Endothelial cell of umbilical vein (primary cell): ENCODE measurements around the gene PLXNB3. TPM values are rescaled to one million over a fixed set of nuclear protein-coding genes. Genes with fewer than 3 reads are reported as not detected.

Experiments used
- BruUV-seq: library from RNA; stranded (reverse); fragments of 400-500 nt; replicated peaks from 2 replicates; lab custom pipeline; 2021; lab: Mats Ljungman, UMichigan
- CTCF ChIA-PET: fragments of 300-600, 350-600 bp; sonication (Branson Sonifier 250); formaldehyde crosslinking; loops from one replicate; lab custom pipeline; 2021; ENCODE audit warnings: antibody characterized with exemption, inconsistent platforms; lab: Charles Lee
- POLR2A ChIA-PET: fragments of 300-600, 350-600 bp; sonication (Branson Sonifier 250); formaldehyde crosslinking; loops from one replicate; lab custom pipeline; 2021; ENCODE audit warnings: antibody characterized with exemption, inconsistent platforms; lab: Charles Lee
- DNase-seq: peaks from one replicate; pipeline ENCODE4 v3.0.0-alpha.2; 2011; ENCODE audit warnings: low read depth, low spot score
- FAIRE-seq: peaks from 2 replicates; lab custom pipeline; 2011; peaks lifted over from hg19 to GRCh38; lab: Jason Lieb, UNC
- H2AFZ ChIP-seq: 2 replicates; pipeline ENCODE4 v1.6.0; 2012; ENCODE audit warnings: low read depth, low read length, control low read depth, inconsistent platforms
- H3K27ac ChIP-seq: 2 replicates; pipeline ENCODE4 v1.5.1; 2011; ENCODE audit warnings: low read depth, mild to moderate bottlenecking, control low read depth, low read length, moderate library complexity; ENCODE audit not compliant: insufficient read depth
- H3K27me3 ChIP-seq, 2 experiments: 2 replicates each; pipeline versions ENCODE4 v1.6.0 to v1.6.1; 2011; ENCODE audit warnings: low read length in 2 of 2, mixed read lengths in 1 of 2; ENCODE audit not compliant: control insufficient read depth in 2 of 2, insufficient read depth in 2 of 2
- H3K36me3 ChIP-seq, 2 experiments: 2 replicates in 1 of 2; 3 replicates in 1 of 2; pipeline ENCODE4 v1.5.1; 2011; ENCODE audit warnings: low read length in 2 of 2, mild to moderate bottlenecking in 1 of 2, moderate library complexity in 1 of 2; ENCODE audit not compliant: control insufficient read depth in 2 of 2, insufficient read depth in 2 of 2; ENCODE audit errors: extremely low read depth in 1 of 2
- H3K4me1 ChIP-seq: 3 replicates; pipeline ENCODE4 v1.5.1; 2011; ENCODE audit warnings: mild to moderate bottlenecking, low read length; ENCODE audit not compliant: control insufficient read depth, insufficient read depth; ENCODE audit errors: extremely low read depth
- H3K4me2 ChIP-seq: 2 replicates; pipeline ENCODE4 v1.6.1; 2011; ENCODE audit warnings: low read length, control low read depth, mixed read lengths; ENCODE audit not compliant: insufficient read depth
- H3K4me3 ChIP-seq, 3 experiments: fragments of 200-600 bp in 1 of 3; sonication (generic), shearing (Covaris generic) in 1 of 3; replicated peaks in 1 of 3; 2 replicates each; pipeline ENCODE4 v1.5.1; 2011 to 2016; ENCODE audit warnings: control low read depth in 3 of 3, low read length in 3 of 3, mild to moderate bottlenecking in 2 of 3, inconsistent platforms in 1 of 3, low read depth in 1 of 3, moderate library complexity in 1 of 3; ENCODE audit not compliant: insufficient read depth in 1 of 3
- H3K79me2 ChIP-seq: 2 replicates; pipeline ENCODE4 v1.6.0; 2012; ENCODE audit warnings: low read length, inconsistent platforms; ENCODE audit not compliant: control insufficient read depth, insufficient read depth
- H3K9ac ChIP-seq: replicated peaks from 2 replicates; pipeline ENCODE3; 2011; ENCODE audit warnings: low read length, control low read depth; ENCODE audit not compliant: insufficient read depth; ENCODE audit errors: extremely low read depth
- H3K9me1 ChIP-seq: replicated peaks from 3 replicates; pipeline ENCODE4 v1.6.0; 2011; ENCODE audit warnings: mild to moderate bottlenecking, low read length; ENCODE audit not compliant: control insufficient read depth, insufficient read depth; ENCODE audit errors: extremely low read depth
- H3K9me3 ChIP-seq: replicated peaks from 2 replicates; pipeline ENCODE4 v1.5.1; 2012; ENCODE audit warnings: low read length, inconsistent platforms; ENCODE audit not compliant: control insufficient read depth, insufficient read depth
- H4K20me1 ChIP-seq: replicated peaks from 2 replicates; pipeline ENCODE3; 2011; ENCODE audit warnings: mild to moderate bottlenecking, low read length; ENCODE audit not compliant: control insufficient read depth, insufficient read depth; ENCODE audit errors: extremely low read depth
- CTCF ChIP-seq, 2 donors: IDR thresholded peaks; 1 replicate in 1 of 2; 2 replicates in 1 of 2; pipeline ENCODE4 v1.5.1; 2011; ENCODE audit warnings: low read length in 2 of 2, mild to moderate bottlenecking in 2 of 2, moderate library complexity in 2 of 2, control low read depth in 1 of 2, inconsistent platforms in 1 of 2, low read depth in 1 of 2; ENCODE audit not compliant: insufficient read depth in 1 of 2; ENCODE audit errors: extremely low read depth in 1 of 2
- FOS ChIP-seq: IDR thresholded peaks from 2 replicates; pipeline ENCODE4 v1.6.1; 2011; ENCODE audit warnings: mild to moderate bottlenecking, low read length, moderate library complexity, borderline replicate concordance; ENCODE audit not compliant: insufficient read depth
- GATA2 ChIP-seq: IDR thresholded peaks from 2 replicates; pipeline ENCODE4 v1.7.0; 2011; ENCODE audit warnings: low read depth, mild to moderate bottlenecking, moderate library complexity, mixed read lengths, low read length; ENCODE audit not compliant: insufficient read length, insufficient read depth
- JUN ChIP-seq: IDR thresholded peaks from 2 replicates; pipeline ENCODE4 v1.6.1; 2011; ENCODE audit warnings: borderline replicate concordance, low read depth; ENCODE audit not compliant: insufficient read length, insufficient read depth
- POLR2AphosphoS5 ChIP-seq: IDR thresholded peaks from 2 replicates; pipeline ENCODE4 v1.6.1; 2012; ENCODE audit warnings: low read depth, mild to moderate bottlenecking, control low read depth, low read length, moderate library complexity; ENCODE audit not compliant: insufficient read depth
- dilution Hi-C: fragments of 300-500 bp; cut with MboI; formaldehyde crosslinking; loops from one replicate; pipeline ENCODE4 v1.15.0; 2019; ENCODE audit warnings: low sequenced_read_pairs; ENCODE audit not compliant: extremely low pct_ligation_motif_present
- intact Hi-C: fragments of 100-400 bp; cut with micrococcal nuclease; formaldehyde crosslinking; loops from one replicate; pipeline ENCODE4 v1.10.0; 2022
- polyA plus RNA-seq, 4 experiments: library from polyadenylated mRNA; depleted of rRNA in 3 of 4; stranded (reverse) in 3 of 4; unstranded in 1 of 4; fragments of >200 nt; gene quantifications; 2 replicates each; pipeline versions ENCODE4 v1.2.1 to v1.2.3, GENCODE V29; 2011 to 2012; ENCODE audit warnings: missing spikeins in 1 of 4
- total RNA-seq: library from RNA; stranded (reverse); gene quantifications from 2 replicates; pipeline ENCODE4 v1.2.3, GENCODE V29; 2021

PLXNB3 gene
- total and polyA plus RNA-seq, 2 donors (not counting 3 experiments of a cell fraction or from before 2014, with no cell fraction given): 19.0 to 31.4 TPM

GRCh38 chrX:153770601-153771414 is 6.8 kb downstream of the PLXNB3 start:
- Histone ChIP-seq H3K27ac (no peak overlapping the region), H3K4me2 (no peak overlapping the region), H3K27me3 (no peaks in the 10 kb centered on the region), H3K9me1 (no peaks in the 10 kb centered on the region), H3K4me3 (no peak overlapping the region), H3K79me2 (no peaks in the 10 kb centered on the region), H3K4me1 (peaks cover 4% of the 10 kb centered on the region), H2AFZ (no peak overlapping the region), H4K20me1 (no peaks in the 10 kb centered on the region), H3K9ac (no peak overlapping the region), H3K36me3 (peaks cover 0 to 20% of the 10 kb centered on the region in 2 experiments), H3K9me3 (no peaks in the 10 kb centered on the region)
- TF ChIP-seq JUN: no peak
- FAIRE-seq: no peak
- dilution Hi-C loops (no loop called here), intact Hi-C loops (no loop called here)
- no peak for DNase-seq
- no TSS peak for BruUV-seq
- ChIA-PET POLR2A (no interaction called here), CTCF (interaction anchor here (1.2 kb wide), 1 partner anchor 11 kb away, joined by 3 read pairs; no protein-coding TSS in a partner anchor)

GRCh38 chrX:153771415-153772315 is 7.6 kb downstream of the PLXNB3 start:
- intact Hi-C loops: no loop called here
- DNase-seq: no peak
- Histone ChIP-seq H3K4me1 (no peaks in the 10 kb centered on the region), H2AFZ (no peak overlapping the region), H3K79me2 (no peaks in the 10 kb centered on the region), H3K9ac (no peak overlapping the region), H3K27ac (no peak overlapping the region), H3K4me2 (no peak overlapping the region), H3K4me3 (no peak overlapping the region), H4K20me1 (no peaks in the 10 kb centered on the region), H3K36me3 (peaks cover 0 to 22% of the 10 kb centered on the region in 2 experiments), H3K27me3 (no peaks in the 10 kb centered on the region), H3K9me1 (no peaks in the 10 kb centered on the region), H3K9me3 (no peaks in the 10 kb centered on the region)
- no TSS peak for BruUV-seq
- TF ChIP-seq GATA2 (no peak), JUN (no peak), CTCF (IDR thresholded peaks at IDR 0.05; ENCODE audit: extremely low read depth in 1 of 2, insufficient read depth in 1 of 2, low read depth in 1 of 2, low read length in 2 of 2) (no peak), FOS (no peak), POLR2AphosphoS5 (no peak)
- ChIA-PET POLR2A (no interaction called here), CTCF (interaction anchor here (1.2 kb wide), 1 partner anchor 10 kb away, joined by 3 read pairs; no protein-coding TSS in a partner anchor)
- no peak for FAIRE-seq
- dilution Hi-C loops: no loop called here
